ENCODE data around the gene ASTN2. TPM values are rescaled to one million over a fixed set of nuclear protein-coding genes. Genes with fewer than 3 reads are reported as not detected.

ASTN2 gene
- total RNA-seq, 1 donor from 2014 or later, result 7.9 TPM

DNA sequence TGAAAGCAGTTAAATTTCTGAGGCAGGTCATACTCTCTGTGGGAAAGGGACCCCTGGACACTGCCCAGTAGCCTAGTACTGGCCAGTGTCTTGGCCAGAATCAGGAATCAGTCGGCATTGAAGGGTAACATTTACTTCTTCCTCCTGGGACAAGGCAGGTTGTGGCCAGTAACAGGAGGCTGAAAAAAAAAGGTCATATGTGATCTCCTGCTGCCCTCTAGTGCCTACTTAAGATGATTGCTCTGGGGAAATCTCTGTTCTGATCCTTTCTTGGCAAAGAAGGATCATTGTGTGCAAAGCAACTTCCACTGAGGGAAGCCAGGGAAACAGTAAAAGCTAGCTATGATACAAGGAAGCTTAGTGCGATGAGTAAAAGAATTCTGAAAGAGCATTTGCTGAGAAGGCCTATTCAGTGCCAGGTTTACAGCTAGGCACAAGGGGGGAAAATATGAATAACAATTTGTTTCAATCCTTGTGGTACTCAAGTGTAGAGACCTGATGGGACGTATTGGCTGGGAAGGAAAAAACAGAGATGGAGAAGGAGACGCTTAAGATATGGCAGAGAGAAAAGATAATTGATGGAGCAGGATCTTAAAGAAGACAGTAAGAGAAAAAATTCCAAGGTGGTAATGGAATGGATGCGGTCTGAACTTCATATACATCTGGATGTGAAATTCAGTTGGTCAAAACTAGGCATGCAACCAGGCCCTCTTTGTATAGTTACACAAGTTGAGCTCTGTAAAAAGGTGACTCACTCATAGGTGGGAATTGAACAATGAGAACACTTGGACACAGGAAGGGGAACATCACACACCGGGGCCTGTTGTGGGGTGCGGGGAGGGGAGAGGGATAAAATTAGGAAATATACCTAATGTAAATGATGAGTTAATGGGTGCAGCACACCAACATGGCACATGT lies 753.6 kb downstream of the ASTN2 start:
- peak; percentile 79 for DNase-seq

GRCh38 chr9:116658265-116658664 lies 756.6 kb downstream of the ASTN2 start:
- no peak for DNase-seq

- DNase-seq, result no peak
Observed at GRCh38 chr9:116656977-116657376, 757.9 kb downstream of the ASTN2 start.

DNA sequence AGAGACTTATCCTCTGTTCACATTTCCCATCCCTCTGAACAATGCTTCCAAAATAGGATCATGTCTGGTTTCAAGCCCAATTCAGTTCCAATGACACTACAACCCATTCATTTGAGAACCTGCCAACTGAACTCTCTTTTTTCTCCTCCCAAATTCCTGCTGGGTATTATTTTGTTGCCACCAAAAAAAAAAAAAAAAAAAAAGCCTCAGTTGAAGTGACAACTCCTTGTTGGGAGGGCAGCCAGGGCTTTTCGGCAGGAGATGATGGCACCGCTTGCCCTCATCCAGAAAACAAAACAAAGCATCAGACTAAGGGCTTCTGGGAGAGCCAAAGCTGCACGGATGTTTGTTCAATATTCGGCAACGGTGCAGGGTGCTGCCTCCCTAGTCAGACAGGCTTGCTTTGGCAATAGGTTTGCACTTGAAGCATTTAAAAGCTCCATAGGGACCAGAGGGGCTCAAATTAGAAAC lies 758.3 kb downstream of the ASTN2 start:
- no peak for DNase-seq

DNA sequence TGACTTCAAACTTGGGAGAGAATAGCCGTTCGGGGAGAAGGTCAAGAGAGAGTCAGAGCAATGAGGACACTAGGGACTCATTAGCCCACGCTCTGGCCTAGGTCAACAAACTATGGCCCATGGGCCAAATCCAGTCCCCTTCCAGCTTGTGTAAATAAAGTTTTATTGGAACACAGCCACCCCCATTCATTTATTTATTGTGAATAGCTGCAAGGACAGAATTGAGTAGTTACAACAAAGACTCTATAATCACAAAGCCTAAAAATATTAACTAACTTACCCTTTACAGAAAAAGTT lies 760.9 kb downstream of the ASTN2 start:
- DNase-seq, result no peak

- DNase-seq, result no peak
Observed at GRCh38 chr9:116653348-116654058, 761.4 kb downstream of the ASTN2 start.

DNA sequence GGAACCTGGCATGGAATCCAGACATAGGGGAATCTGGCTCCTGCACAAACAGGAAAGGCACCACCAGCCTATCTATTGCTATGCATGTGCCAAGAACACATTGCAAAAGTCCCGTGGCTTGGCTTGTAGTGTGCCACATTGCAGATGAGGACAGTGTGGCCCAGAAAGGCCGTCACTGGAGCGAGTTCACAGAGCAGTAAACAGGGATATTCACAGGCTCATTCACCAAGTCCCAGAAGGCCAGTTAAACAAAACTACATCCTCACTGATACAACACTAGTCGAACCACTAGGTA lies 767.4 kb downstream of the ASTN2 start:
- no peak for DNase-seq

DNA sequence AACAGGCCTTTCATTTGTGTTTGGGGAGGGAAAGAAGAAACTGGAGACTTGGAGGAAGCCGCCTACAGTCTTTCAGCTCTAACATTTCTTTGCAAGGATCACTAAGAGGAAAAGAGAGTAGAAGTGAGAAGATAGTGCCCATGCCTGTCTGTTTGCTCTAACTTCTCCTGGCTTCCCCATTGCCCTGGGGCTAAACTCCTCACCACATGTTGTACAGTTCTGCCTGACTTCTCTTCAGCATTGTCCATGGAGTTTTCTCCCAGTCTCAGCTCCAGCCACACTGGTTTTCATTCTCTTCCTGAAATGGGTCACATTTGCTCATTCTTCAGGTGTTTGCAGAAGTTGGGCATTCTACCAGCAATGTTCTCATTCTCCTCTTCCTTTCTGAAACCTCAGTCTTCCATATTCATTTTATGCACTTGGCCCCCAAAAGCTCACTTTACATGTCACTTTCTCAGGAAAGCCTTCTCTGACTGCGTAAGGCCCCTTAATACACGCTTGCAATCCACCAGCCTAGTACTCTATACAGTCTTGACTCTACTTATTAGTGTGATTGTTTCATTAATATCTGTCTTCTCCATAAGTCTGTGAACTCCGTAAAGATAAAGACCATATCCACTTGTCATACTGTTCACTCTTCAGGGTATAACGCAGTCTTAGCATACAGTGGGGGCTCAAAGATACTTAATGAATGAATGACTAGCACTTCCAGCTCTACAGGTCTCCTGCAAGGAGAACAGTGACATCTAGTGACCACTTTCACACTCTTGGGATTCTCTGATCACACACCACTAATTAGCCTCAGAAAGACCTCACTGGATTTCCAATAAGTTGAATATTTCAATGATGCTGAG lies 768.0 kb downstream of the ASTN2 start:
- peak; percentile 48 for DNase-seq

DNA sequence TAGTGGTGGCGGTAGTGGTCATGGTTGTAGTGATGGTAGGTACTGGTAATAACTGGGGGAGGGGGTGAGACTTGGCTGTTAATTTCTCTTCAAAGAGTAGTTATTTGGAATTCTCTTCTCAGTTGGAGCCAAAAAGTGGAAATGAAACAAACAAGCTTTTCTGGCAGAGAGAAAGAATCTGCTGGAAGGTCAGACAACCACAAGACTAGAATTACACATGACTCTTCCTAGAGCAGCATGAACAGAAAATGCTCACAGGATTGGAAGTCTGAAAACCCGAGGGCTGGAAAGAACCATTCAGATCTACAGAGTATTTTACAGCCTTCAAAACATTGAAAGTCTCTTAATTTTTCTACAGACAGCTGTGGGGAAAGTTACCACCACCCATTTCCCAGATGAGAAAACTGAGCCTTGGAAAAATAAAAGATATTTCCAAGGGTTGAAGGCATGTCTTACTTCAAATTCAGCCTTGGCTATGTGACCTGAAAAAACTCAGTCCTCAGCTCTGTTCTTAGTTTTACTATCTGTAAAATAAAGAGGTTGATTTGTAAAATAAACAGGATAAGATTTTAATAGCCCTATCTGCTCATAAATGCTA lies 770.7 kb downstream of the ASTN2 start:
- no peak for DNase-seq

DNA sequence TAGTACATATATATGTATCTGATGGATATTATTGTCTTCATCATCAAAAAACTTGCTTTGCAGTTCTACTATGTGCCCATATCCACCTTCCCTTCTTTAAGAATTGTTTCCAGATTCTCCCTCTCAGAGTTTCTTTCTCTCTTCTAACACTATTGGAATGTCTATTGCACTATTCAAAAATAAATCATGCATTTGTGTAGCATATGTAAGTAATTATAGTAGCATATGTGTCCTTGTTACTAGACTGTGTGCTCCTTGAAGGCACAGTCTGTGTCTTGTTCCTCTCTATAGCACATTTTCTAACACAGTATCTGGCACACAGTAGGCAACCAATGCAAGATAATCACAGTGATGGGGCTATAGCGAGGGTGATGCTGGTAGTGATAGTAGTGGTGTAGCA lies 771.2 kb downstream of the ASTN2 start:
- DNase-seq, result no peak

GRCh38 chr9:116641292-116642059 lies 773.4 kb downstream of the ASTN2 start:
- DNase-seq, result no peak

DNA sequence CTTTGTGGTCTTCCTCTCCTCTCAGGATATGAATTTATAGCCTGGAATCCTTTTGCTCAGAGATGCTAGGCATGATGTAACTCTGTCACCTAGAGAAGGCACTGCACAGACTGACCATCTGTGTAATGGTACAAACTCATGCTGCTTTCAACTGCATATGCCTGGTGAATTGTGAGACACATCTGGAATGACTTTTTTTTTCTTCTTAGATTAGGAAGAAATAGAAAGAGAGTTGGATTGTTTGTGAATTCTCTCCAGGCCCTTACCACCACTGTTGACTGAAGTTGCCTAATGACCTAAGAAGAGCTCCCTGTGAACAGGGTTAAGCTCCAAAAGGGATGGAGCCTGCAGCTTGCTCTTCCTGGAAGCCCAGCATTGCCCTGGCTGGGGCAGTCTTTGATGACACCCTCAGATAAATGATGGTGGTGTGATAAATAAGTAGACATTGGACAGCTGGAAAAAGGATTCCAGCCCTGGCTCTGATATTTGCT lies 775.6 kb downstream of the ASTN2 start:
- DNase-seq, result no peak

- no peak for DNase-seq
Observed at GRCh38 chr9:116635908-116636307, 778.9 kb downstream of the ASTN2 start.

- DNase-seq, result no peak
Observed at GRCh38 chr9:116632990-116633838, 781.6 kb downstream of the ASTN2 start.

GRCh38 chr9:116629634-116630033 lies 785.2 kb downstream of the ASTN2 start:
- DNase-seq, result no peak

DNA sequence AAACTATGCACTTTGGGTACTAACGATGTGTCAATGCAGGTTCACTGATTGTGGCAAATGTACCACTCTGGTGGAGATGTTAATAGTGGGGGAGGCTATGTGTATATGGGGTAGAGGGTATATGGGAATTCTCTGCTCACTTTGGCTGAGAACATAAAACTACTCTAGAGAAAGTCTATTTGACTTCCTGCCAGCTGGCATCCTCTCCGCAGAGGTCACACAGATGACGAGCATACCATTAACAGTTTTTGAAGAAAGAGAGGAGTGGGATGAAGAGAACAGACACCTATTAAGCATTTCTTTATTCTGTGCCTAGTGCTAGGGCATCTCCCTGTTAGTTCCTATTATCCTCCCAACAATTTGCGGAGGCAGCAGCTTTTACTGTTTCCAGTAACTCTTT lies 786.1 kb downstream of the ASTN2 start:
- DNase-seq, result peak; percentile 38

- no peak for DNase-seq
Observed at GRCh38 chr9:116627433-116627832, 787.4 kb downstream of the ASTN2 start.

DNA sequence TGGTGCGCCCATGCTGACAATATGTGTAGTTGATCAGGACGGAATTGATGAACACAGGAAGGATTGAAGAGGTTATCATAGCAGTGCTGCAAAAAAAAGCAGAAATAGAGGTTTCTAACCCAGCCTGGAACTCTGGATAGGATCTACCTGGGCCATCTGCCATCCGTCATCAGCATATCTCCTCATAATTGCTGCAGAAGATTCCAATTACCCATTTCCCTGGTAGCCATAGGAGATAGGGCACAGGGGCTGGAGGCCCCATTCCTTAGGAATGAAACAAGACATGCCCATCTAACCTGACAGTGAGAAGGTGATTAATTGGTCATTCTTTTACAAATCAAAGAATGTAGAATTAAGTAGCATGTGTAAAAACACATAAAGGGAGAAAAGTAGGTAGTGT lies 788.1 kb downstream of the ASTN2 start:
- DNase-seq, result no peak

- DNase-seq, result no peak
Observed at GRCh38 chr9:116623715-116624114, 791.1 kb downstream of the ASTN2 start.

DNA sequence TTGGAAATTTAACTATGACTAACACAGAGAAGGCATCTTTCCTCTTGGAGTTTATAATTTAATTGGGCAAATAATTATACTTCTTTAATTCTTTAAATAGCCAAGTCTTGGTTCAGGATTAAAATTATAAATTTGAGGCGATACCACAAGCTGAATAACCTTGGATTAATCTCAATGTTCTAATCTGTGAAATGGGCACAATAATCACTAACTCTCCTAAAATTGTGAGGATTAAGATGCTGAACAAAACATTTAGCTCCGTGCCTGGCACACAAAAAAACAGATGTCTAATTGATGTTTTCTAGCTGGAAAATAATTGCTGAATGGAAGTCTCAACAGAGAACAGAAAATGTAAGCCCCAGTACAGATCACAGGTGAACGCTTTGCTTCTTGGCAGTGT lies 797.5 kb downstream of the ASTN2 start:
- DNase-seq, result no peak

Data from tongue (tissue), 2 donors.